HepG2 (cell line): ENCODE data around the gene GNPDA1. TPM values are rescaled to one million over a fixed set of nuclear protein-coding genes. Genes with fewer than 3 reads are reported as not detected.

Experiments used
- AHDC1 ChIP-seq: sonication (generic); formaldehyde crosslinking; IDR thresholded peaks from 2 replicates; pipeline ENCODE4 v1.5.1; 2020; ENCODE audit warnings: mild to moderate bottlenecking, missing genetic modification reagents, borderline replicate concordance
- CCDC6 ChIP-seq: sonication (generic); formaldehyde crosslinking; IDR thresholded peaks from 2 replicates; pipeline ENCODE4 v1.8.1; 2022; ENCODE audit warnings: mild to moderate bottlenecking, missing genetic modification reagents, moderate library complexity
- FOSL2 ChIP-seq: sonication (generic); formaldehyde crosslinking; IDR thresholded peaks from 2 replicates; pipeline ENCODE4 v1.4.0; 2020; ENCODE audit warnings: missing genetic modification reagents
- GPN1 ChIP-seq: sonication (generic); formaldehyde crosslinking; IDR thresholded peaks from 2 replicates; pipeline ENCODE4 v1.5.1; 2020; ENCODE audit warnings: missing genetic modification reagents, borderline replicate concordance
- MXD4 ChIP-seq: IDR thresholded peaks from 2 replicates; pipeline ENCODE4 v1.6.1; 2016; ENCODE audit warnings: mild to moderate bottlenecking, missing biosample characterization, missing genetic modification reagents
- MXI1 ChIP-seq: IDR thresholded peaks from 3 replicates; pipeline ENCODE4 v1.6.1; 2012; ENCODE audit warnings: low read depth, low read length, inconsistent platforms, borderline replicate concordance
- NR1H2 ChIP-seq: sonication (generic); formaldehyde crosslinking; IDR thresholded peaks from 2 replicates; pipeline ENCODE4 v1.8.1; 2022; ENCODE audit warnings: low read depth, missing genetic modification reagents, borderline replicate concordance
- POLR2G ChIP-seq: fragments of 200-400 bp; formaldehyde crosslinking; IDR thresholded peaks from 2 replicates; pipeline ENCODE4 v1.6.1; 2018; ENCODE audit warnings: mild to moderate bottlenecking, low read depth, low read length, moderate library complexity
- YY1 ChIP-seq: IDR thresholded peaks from 2 replicates; pipeline ENCODE4 v1.6.1; 2011; ENCODE audit warnings: low read length, low read depth, moderate library complexity, mild to moderate bottlenecking; ENCODE audit not compliant: insufficient read depth, insufficient replicate concordance
- ZNF646 ChIP-seq: sonication (generic); formaldehyde crosslinking; IDR thresholded peaks from 2 replicates; pipeline ENCODE4 v1.9.0; 2021; ENCODE audit warnings: mild to moderate bottlenecking, missing genetic modification reagents
- ZNF816 ChIP-seq: sonication (generic); formaldehyde crosslinking; IDR thresholded peaks from 2 replicates; pipeline ENCODE4 v1.8.0; 2022; ENCODE audit warnings: missing genetic modification reagents, mild to moderate bottlenecking, borderline replicate concordance
- polyA plus RNA-seq, 8 experiments: library from polyadenylated mRNA; depleted of rRNA in 3 of 8; stranded (reverse) in 7 of 8; unstranded in 1 of 8; fragments of >200 nt; fragmentation: Illumina TruSeq in 4 of 8; extraction: Trizol in 4 of 8; gene quantifications; 2 replicates each; pipeline versions ENCODE4 v1.2.1 to v1.2.3, GENCODE V29; 2011 to 2016; ENCODE audit warnings: low read depth in 4 of 8, missing spikeins in 1 of 8, mixed read lengths in 1 of 8; ENCODE audit not compliant: insufficient read depth in 1 of 8
- total RNA-seq, 5 experiments: library from RNA; depleted of rRNA; stranded (reverse); fragments of >200 nt; fragmentation: Illumina TruSeq; extraction: Trizol; gene quantifications; 2 replicates each; pipeline ENCODE4 v1.2.3, GENCODE V29; 2016; ENCODE audit warnings: low read depth in 1 of 5

The GNPDA1 gene
- total and polyA plus RNA-seq, 2 of the 13 experiments (the other 11 are each of a cell fraction or from before 2014, with no cell fraction given) = 6.0 to 54.1 TPM

GRCh38 chr5:141968914-141969608 lies 43.8 kb downstream of the GNPDA1 start, which contains the start of gene RNF14 (continued):
- TF ChIP-seq GPN1 (no peak; the same call in 1 of the 2 replicates), YY1 (peak; percentile 76), AHDC1 (CRISPR knock-in tag) (peak; percentile 87), ZNF816 (CRISPR knock-in tag) (no peak; the same call in 1 of the 2 replicates), POLR2G (peak; percentile 95), FOSL2 (peak; percentile 41), NR1H2 (CRISPR knock-in tag) (no peak), MXI1 (peak; percentile 72; the same call in 1 of the 3 replicates), MXD4 (CRISPR knock-in tag) (0 out of 2 replicates have a peak, but pooled peaks have one; percentile 15), CCDC6 (CRISPR knock-in tag) (peak; percentile 85; the same call in 1 of the 2 replicates), ZNF646 (0 out of 2 replicates have a peak, but pooled peaks have one; percentile 33)
